Cerebellar nuclear complex (tissue), 1 donor: ENCODE results near the gene ZPLD1.

Experiments
- DNase-seq, 2 experiments: peaks; one replicate each; lab custom pipeline; 2025; lab: John Stamatoyannopoulos, UW

The ZPLD1 gene

GRCh38 chr3:102466001-102466400 lies 31.2 kb downstream of the ZPLD1 start:
- no peak for DNase-seq

- no peak for DNase-seq
Measured at GRCh38 chr3:102470066-102470465, 35.3 kb downstream of the ZPLD1 start.

- DNase-seq, result no peak
Measured at GRCh38 chr3:102471001-102471400, 36.2 kb downstream of the ZPLD1 start.

- no peak for DNase-seq
Measured at GRCh38 chr3:102471491-102471890, 36.7 kb downstream of the ZPLD1 start.

- no peak for DNase-seq
Measured at GRCh38 chr3:102473648-102474047, 38.8 kb downstream of the ZPLD1 start.

GRCh38 chr3:102474207-102474606 lies 39.4 kb downstream of the ZPLD1 start:
- DNase-seq, result no peak

GRCh38 chr3:102476198-102476597 lies 41.4 kb downstream of the ZPLD1 start:
- no peak for DNase-seq

GRCh38 chr3:102478160-102478559 lies 43.3 kb downstream of the ZPLD1 start:
- no peak for DNase-seq

- DNase-seq, result no peak
Measured at GRCh38 chr3:102480139-102480538, 45.3 kb downstream of the ZPLD1 start.

- no peak for DNase-seq
Measured at GRCh38 chr3:102481050-102481449, 46.2 kb downstream of the ZPLD1 start.

- DNase-seq, result no peak
Measured at GRCh38 chr3:102483556-102483955, 48.7 kb downstream of the ZPLD1 start.

GRCh38 chr3:102484363-102484762 lies 49.5 kb downstream of the ZPLD1 start:
- no peak for DNase-seq

GRCh38 chr3:102485701-102486100 lies 50.9 kb downstream of the ZPLD1 start:
- DNase-seq, result no peak

GRCh38 chr3:102488331-102488730 lies 53.5 kb downstream of the ZPLD1 start:
- DNase-seq, result no peak

- no peak for DNase-seq
Measured at GRCh38 chr3:102492300-102492699, 57.5 kb downstream of the ZPLD1 start.

GRCh38 chr3:102497571-102497970 lies 62.8 kb downstream of the ZPLD1 start:
- no peak for DNase-seq

- no peak for DNase-seq
Measured at GRCh38 chr3:102505542-102505941, 70.7 kb downstream of the ZPLD1 start.

GRCh38 chr3:102510663-102511062 lies 75.8 kb downstream of the ZPLD1 start:
- no peak for DNase-seq

GRCh38 chr3:102511168-102511567 lies 76.4 kb downstream of the ZPLD1 start:
- no peak for DNase-seq

GRCh38 chr3:102511639-102512038 lies 76.8 kb downstream of the ZPLD1 start:
- DNase-seq, result no peak

GRCh38 chr3:102512734-102513504 lies 78.1 kb downstream of the ZPLD1 start:
- DNase-seq, result no peak

GRCh38 chr3:102514241-102514640 lies 79.4 kb downstream of the ZPLD1 start:
- no peak for DNase-seq

- no peak for DNase-seq
Measured at GRCh38 chr3:102521246-102521645, 86.4 kb downstream of the ZPLD1 start.

GRCh38 chr3:102525624-102526023 lies 90.8 kb downstream of the ZPLD1 start:
- no peak for DNase-seq
